Measurements from ENCODE around the gene NPIPB8. TPM values are rescaled to one million over a fixed set of nuclear protein-coding genes. Genes with fewer than 3 reads are reported as not detected.
"Not testable (repeated sequence)": the region's sequence is repeated elsewhere in the genome, so short reads cannot be mapped to it uniquely, and the experiment has no call there.

Gene NPIPB8
- total RNA-seq, 1 donor from 2014 or later, result 0.70 TPM

DNA sequence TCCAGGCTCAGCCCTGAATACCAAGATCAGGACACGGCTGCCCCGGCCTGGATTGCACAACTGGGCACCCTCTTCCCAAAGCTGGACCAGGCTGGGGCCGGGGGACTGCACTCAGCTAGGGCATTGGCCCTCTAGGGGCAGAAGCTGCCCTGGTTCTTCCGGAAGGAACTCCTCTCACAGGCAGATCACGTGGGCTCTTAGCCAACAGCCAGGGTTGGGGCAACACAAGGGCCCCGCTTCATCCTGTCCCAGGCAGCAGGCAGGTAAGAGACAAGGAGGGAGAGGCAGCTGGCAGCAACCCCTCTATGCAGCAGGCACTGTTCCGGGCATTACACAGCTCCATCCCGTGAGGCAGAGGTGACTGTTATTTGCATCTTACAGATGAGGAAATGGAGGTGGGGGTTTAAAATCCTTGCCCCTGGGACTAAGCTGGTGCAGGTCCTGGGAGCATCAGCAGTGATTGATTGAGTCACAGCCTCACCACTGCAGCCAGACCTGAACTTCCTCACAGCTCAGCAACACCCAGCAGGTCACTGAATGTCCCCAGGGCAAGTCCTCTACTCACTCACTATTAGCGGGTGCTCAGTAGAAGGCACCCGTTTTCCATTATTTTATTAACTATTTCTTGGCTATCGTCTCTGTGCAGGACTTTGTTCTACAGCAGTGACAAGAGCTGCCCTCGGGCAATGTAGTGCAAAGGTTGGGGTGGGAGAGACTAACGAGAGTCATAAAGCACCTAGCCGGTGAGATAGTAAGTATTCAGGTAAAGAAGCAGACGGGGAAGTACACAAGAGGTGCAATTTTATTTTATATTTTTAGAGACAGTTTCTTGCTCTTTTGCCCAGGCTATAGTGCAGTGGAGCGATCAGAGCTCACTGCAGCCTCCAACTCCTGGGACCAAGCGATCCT lies 38.2 kb upstream of the NPIPB8 start:
- intact Hi-C loops (cut with micrococcal nuclease); H3K36me3 Mint-ChIP-seq (ENCODE audit: low read depth); H3K9me3 Mint-ChIP-seq: not testable (repeated sequence)

GRCh38 chr16:28600965-28601364 lies 36.9 kb upstream of the NPIPB8 start:
- H3K9me3 Mint-ChIP-seq; DNase-seq (ENCODE audit: low spot score); intact Hi-C loops (cut with micrococcal nuclease); H3K36me3 Mint-ChIP-seq (ENCODE audit: low read depth); H3K4me3 Mint-ChIP-seq; H3K27me3 Mint-ChIP-seq (ENCODE audit: insufficient read depth); H3K27ac Mint-ChIP-seq; H3K4me1 Mint-ChIP-seq (ENCODE audit: low read depth): not testable (repeated sequence)

More for the DNA sequence above, 38.2 kb upstream of the NPIPB8 start:
- not testable (repeated sequence) for DNase-seq (ENCODE audit: low spot score); H3K4me1 Mint-ChIP-seq (ENCODE audit: low read depth); H3K27me3 Mint-ChIP-seq (ENCODE audit: insufficient read depth); H3K4me3 Mint-ChIP-seq; H3K27ac Mint-ChIP-seq

DNA sequence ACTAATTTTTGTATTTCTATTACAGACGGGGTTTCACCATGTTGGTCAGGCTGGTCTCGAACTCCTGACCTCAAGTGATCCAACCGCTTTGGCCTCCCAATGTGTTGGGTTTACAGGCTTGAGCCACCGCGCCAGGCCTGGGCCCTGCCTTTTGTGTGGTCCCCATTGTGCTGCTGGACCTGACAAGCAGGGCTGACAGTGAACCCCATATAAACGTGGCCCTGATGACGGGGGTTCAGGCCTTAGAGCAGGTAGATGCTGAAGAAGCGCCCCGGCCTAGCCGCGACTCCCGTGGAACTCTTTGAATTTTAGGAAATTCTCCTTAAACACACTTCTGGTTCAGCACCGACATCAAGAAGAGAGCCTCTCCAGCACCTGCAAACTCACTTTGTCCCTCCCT lies 36.3 kb upstream of the NPIPB8 start:
- DNase-seq (ENCODE audit: low spot score); H3K4me1 Mint-ChIP-seq (ENCODE audit: low read depth); H3K36me3 Mint-ChIP-seq (ENCODE audit: low read depth); H3K9me3 Mint-ChIP-seq; H3K4me3 Mint-ChIP-seq; H3K27ac Mint-ChIP-seq; H3K27me3 Mint-ChIP-seq (ENCODE audit: insufficient read depth); intact Hi-C loops (cut with micrococcal nuclease): not testable (repeated sequence)

GRCh38 chr16:28602062-28602461 lies 35.8 kb upstream of the NPIPB8 start:
- H3K36me3 Mint-ChIP-seq (ENCODE audit: low read depth); DNase-seq (ENCODE audit: low spot score); H3K4me3 Mint-ChIP-seq; H3K4me1 Mint-ChIP-seq (ENCODE audit: low read depth); H3K9me3 Mint-ChIP-seq; intact Hi-C loops (cut with micrococcal nuclease); H3K27ac Mint-ChIP-seq; H3K27me3 Mint-ChIP-seq (ENCODE audit: insufficient read depth): not testable (repeated sequence)

- Mint-ChIP-seq H3K27me3 (ENCODE audit: insufficient read depth) (no peaks in the 10 kb centered on the region), H3K36me3 (ENCODE audit: low read depth) (no peaks in the 10 kb centered on the region), H3K4me3 (no peak overlapping the region), H3K27ac (no peak overlapping the region), H3K9me3 (no peaks in the 10 kb centered on the region), H3K4me1 (ENCODE audit: low read depth) (no peaks in the 10 kb centered on the region)
- no peak for DNase-seq (ENCODE audit: low spot score)
- intact Hi-C loops (cut with micrococcal nuclease), result no loop called here
Measured at GRCh38 chr16:28602529-28602928, 35.3 kb upstream of the NPIPB8 start.

DNA sequence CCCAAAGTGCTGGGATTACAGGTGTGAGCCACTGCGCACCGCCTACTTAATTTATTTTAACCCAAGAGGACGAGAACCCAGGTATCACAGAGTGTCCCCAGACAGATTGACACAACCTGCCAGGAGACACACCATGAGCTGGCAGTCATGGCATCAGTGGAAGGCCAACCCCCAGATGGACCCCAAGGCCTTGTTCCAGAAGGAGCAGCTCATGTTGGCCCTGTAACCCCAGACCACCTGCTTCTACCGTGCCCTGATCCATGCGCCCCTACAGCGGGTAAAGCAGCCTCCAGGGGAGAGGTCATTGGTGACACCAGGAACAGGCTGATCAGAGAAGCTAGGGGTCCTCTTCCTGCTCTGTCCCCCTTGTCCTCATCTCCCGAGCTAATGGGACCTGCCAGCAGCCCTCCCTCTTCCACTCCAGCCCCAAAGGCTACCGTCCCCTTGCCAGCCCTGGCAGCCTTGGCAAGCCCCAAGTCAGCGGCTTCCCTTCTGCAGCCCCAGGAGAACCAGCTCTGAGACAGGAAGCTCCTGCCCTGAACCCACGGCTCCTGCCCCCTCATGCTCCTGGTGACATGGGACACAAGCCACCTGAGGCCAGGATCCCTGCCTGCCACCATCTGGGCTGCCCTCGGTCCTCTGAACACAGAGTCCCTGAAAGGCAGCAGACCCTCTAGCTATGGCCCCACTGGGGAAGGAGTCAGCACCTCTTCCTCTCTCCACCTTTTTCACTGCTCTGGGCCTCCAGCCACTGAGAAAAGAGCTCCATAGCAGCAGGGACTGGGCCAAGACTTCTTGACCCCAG lies 34.3 kb upstream of the NPIPB8 start:
- intact Hi-C loops (cut with micrococcal nuclease), result no loop called here
- H3K27me3 Mint-ChIP-seq (ENCODE audit: insufficient read depth), result no peaks in the 10 kb centered on the region
- DNase-seq (ENCODE audit: low spot score), result no peak
- H3K9me3 Mint-ChIP-seq, result no peaks in the 10 kb centered on the region
- no peaks in the 10 kb centered on the region for H3K36me3 Mint-ChIP-seq (ENCODE audit: low read depth)
- H3K4me3 Mint-ChIP-seq, result no peak overlapping the region
- no peak overlapping the region for H3K27ac Mint-ChIP-seq
- no peaks in the 10 kb centered on the region for H3K4me1 Mint-ChIP-seq (ENCODE audit: low read depth)

- intact Hi-C loops (cut with micrococcal nuclease), result no loop called here
- Mint-ChIP-seq H3K27me3 (ENCODE audit: insufficient read depth) (no peaks in the 10 kb centered on the region), H3K27ac (no peak overlapping the region), H3K4me3 (no peak overlapping the region), H3K9me3 (no peaks in the 10 kb centered on the region), H3K36me3 (ENCODE audit: low read depth) (no peaks in the 10 kb centered on the region), H3K4me1 (ENCODE audit: low read depth) (no peaks in the 10 kb centered on the region)
- DNase-seq (ENCODE audit: low spot score), result no peak
Measured at GRCh38 chr16:28604186-28604565, 33.7 kb upstream of the NPIPB8 start.

DNA sequence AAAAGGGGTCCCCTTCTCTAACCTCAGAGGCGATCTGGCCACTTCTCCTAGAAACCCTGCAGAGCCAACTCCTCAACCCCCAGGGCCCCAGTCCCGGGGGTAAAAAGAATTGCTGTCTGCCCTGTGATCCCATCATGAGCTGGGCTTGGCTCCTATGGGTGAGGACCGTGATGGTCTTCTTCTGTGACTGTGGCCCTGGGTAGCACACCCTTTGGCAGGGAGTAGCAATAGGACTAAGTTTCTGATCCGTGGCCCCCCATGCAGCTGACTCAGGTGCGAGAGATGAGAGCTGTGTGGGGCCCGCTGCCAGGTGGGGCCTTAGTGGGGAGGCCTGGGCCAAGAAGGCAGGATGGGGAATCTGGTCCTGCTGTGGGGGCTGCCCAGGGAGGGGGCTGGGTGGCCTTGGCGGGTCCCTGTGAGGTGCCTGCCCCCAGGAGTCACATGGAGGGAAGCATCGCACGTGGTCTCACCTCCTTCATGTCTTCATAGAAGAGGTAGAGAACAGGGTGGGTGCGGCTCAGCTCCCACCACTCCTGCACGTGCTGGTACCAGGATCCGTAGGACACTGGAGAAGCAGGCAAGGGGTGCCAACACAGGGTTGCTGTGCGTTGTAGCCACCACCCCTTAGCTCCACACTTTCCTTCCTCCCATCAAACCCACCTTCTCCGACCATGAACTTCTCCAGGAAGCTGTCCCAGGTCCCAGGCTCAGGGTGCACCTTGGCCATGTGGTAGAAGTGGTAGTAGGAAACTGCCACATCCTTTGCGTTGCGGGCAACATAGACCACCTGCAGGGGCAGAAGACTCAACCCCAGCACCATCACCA lies 31.4 kb upstream of the NPIPB8 start:
- no peaks in the 10 kb centered on the region for H3K27me3 Mint-ChIP-seq (ENCODE audit: insufficient read depth)
- intact Hi-C loops (cut with micrococcal nuclease), result no loop called here
- DNase-seq (ENCODE audit: low spot score), result no peak
- H3K4me1 Mint-ChIP-seq (ENCODE audit: low read depth), result no peaks in the 10 kb centered on the region
- H3K27ac Mint-ChIP-seq, result no peak overlapping the region
- H3K9me3 Mint-ChIP-seq, result no peaks in the 10 kb centered on the region
- H3K4me3 Mint-ChIP-seq, result no peak overlapping the region
- H3K36me3 Mint-ChIP-seq (ENCODE audit: low read depth), result no peaks in the 10 kb centered on the region

- no peaks in the 10 kb centered on the region for H3K27me3 Mint-ChIP-seq (ENCODE audit: insufficient read depth)
- no peak overlapping the region for H3K27ac Mint-ChIP-seq
- H3K4me1 Mint-ChIP-seq (ENCODE audit: low read depth), result no peaks in the 10 kb centered on the region
- no peaks in the 10 kb centered on the region for H3K9me3 Mint-ChIP-seq
- H3K36me3 Mint-ChIP-seq (ENCODE audit: low read depth), result no peaks in the 10 kb centered on the region
- intact Hi-C loops (cut with micrococcal nuclease), result no loop called here
- DNase-seq (ENCODE audit: low spot score), result no peak
- H3K4me3 Mint-ChIP-seq, result no peak overlapping the region
Measured at GRCh38 chr16:28607116-28607623, 30.7 kb upstream of the NPIPB8 start.

- H3K9me3 Mint-ChIP-seq, result not testable (repeated sequence)
Measured at GRCh38 chr16:28607681-28608495, 30.0 kb upstream of the NPIPB8 start.

DNA sequence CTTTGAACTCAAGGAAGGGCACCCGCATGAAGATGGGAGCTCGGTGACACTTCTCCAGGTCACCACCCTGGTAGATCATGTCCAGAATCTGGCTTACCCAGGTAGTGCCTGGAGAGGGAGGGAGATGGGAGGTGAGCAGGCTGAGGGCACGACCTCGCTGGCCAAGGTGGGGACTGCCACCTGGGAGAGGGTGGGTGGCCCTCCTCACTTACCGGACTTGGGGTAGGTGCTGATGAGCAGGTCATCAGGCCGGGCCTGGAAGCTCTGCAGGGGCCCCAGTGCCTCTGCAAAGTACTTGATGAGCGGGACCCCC lies 29.4 kb upstream of the NPIPB8 start:
- H3K27me3 Mint-ChIP-seq (ENCODE audit: insufficient read depth); intact Hi-C loops (cut with micrococcal nuclease); DNase-seq (ENCODE audit: low spot score); H3K36me3 Mint-ChIP-seq (ENCODE audit: low read depth); H3K9me3 Mint-ChIP-seq; H3K4me3 Mint-ChIP-seq; H3K4me1 Mint-ChIP-seq (ENCODE audit: low read depth); H3K27ac Mint-ChIP-seq: not testable (repeated sequence)

More at GRCh38 chr16:28607681-28608495, 30.0 kb upstream of the NPIPB8 start:
- DNase-seq (ENCODE audit: low spot score); intact Hi-C loops (cut with micrococcal nuclease); H3K4me1 Mint-ChIP-seq (ENCODE audit: low read depth); H3K36me3 Mint-ChIP-seq (ENCODE audit: low read depth); H3K27ac Mint-ChIP-seq; H3K27me3 Mint-ChIP-seq (ENCODE audit: insufficient read depth); H3K4me3 Mint-ChIP-seq: not testable (repeated sequence)
